Chondrocyte (in vitro differentiated cells): Measurements from ENCODE around the gene BBS7. TPM values are rescaled to one million over a fixed set of nuclear protein-coding genes. Genes with fewer than 3 reads are reported as not detected.

ENCODE experiments used
- DNase-seq: peaks from one replicate; pipeline ENCODE4 v3.0.0; 2021; ENCODE audit warnings: mixed read lengths, low spot score
- H3K27ac Mint-ChIP-seq: one replicate; pipeline ENCODE4 v1.8.0; 2021; ENCODE audit warnings: mild to moderate bottlenecking, moderate library complexity, mixed read lengths; ENCODE audit not compliant: unreplicated experiment
- H3K27me3 Mint-ChIP-seq: 2 replicates; pipeline ENCODE4 v1.8.0; 2021; ENCODE audit warnings: low read depth, mixed read lengths
- H3K36me3 Mint-ChIP-seq: 2 replicates; pipeline ENCODE4 v1.8.0; 2021; ENCODE audit warnings: low read depth, mixed read lengths
- H3K4me1 Mint-ChIP-seq: 2 replicates; pipeline ENCODE4 v1.8.0; 2021; ENCODE audit warnings: low read depth, mild to moderate bottlenecking, mixed read lengths
- H3K4me3 Mint-ChIP-seq: one replicate; pipeline ENCODE4 v1.8.0; 2021; ENCODE audit warnings: mild to moderate bottlenecking, moderate library complexity, mixed read lengths; ENCODE audit not compliant: unreplicated experiment
- H3K9me3 Mint-ChIP-seq: 2 replicates; pipeline ENCODE4 v1.8.0; 2021; ENCODE audit warnings: low read depth, mixed read lengths
- CTCF ChIP-seq: fragments of 200-600 bp; sonication (generic); IDR thresholded peaks from 2 replicates; pipeline ENCODE4 v1.5.0; 2021; ENCODE audit warnings: antibody characterized with exemption, mild to moderate bottlenecking, moderate library complexity
- total RNA-seq: library from RNA; stranded (reverse); gene quantifications from 3 replicates; pipeline ENCODE4 v1.2.1, GENCODE V29; 2021

Gene BBS7
- total RNA-seq, 1 donor from 2014 or later: 22.9 TPM

GRCh38 chr4:121838136-121838535 is 32.1 kb downstream of the BBS7 start:
- Mint-ChIP-seq H3K9me3 (no peaks in the 10 kb centered on the region), H3K27ac (no peak overlapping the region), H3K27me3 (no peaks in the 10 kb centered on the region), H3K36me3 (peaks cover 21% of the 10 kb centered on the region), H3K4me1 (peaks cover 6% of the 10 kb centered on the region), H3K4me3 (no peak overlapping the region)
- TF ChIP-seq CTCF: no peak
- no peak for DNase-seq

DNA sequence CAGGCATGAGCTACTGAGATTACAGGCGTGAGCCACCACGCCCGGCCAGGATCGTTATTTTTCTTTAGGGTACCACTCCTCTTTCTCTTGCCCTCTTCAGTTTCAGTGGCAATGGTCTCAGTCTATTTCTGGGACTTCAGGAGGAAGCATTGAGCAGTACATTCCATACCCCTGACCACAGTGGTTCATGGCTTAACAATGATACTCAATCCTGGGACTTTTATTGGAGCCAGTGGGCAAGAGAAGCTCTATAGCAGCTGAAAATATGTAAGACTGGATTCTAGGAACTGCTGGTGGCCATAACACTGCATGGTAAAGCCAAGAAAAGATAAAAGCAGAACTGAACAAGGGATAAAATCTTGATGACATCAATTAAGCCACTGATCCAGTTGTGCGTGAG is 40.8 kb downstream of the BBS7 start:
- H3K36me3 Mint-ChIP-seq: peaks cover 10% of the 10 kb centered on the region
- H3K27ac Mint-ChIP-seq: no peak overlapping the region
- H3K9me3 Mint-ChIP-seq: no peaks in the 10 kb centered on the region
- H3K4me3 Mint-ChIP-seq: no peak overlapping the region
- no peaks in the 10 kb centered on the region for H3K27me3 Mint-ChIP-seq
- DNase-seq: no peak
- no peaks in the 10 kb centered on the region for H3K4me1 Mint-ChIP-seq
- no peak for TF ChIP-seq CTCF

- peaks cover 10% of the 10 kb centered on the region for H3K36me3 Mint-ChIP-seq
- TF ChIP-seq CTCF: no peak
- DNase-seq: no peak
- H3K9me3 Mint-ChIP-seq: no peaks in the 10 kb centered on the region
- H3K4me3 Mint-ChIP-seq: no peak overlapping the region
- H3K4me1 Mint-ChIP-seq: peaks cover 7% of the 10 kb centered on the region
- no peaks in the 10 kb centered on the region for H3K27me3 Mint-ChIP-seq
- no peak overlapping the region for H3K27ac Mint-ChIP-seq
These were observed 42.4 kb downstream of the BBS7 start for GRCh38 chr4:121827853-121828252.

GRCh38 chr4:121824950-121825349 is 45.3 kb downstream of the BBS7 start:
- no peaks in the 10 kb centered on the region for H3K27me3 Mint-ChIP-seq
- H3K9me3 Mint-ChIP-seq: no peaks in the 10 kb centered on the region
- peaks cover 4% of the 10 kb centered on the region for H3K36me3 Mint-ChIP-seq
- peaks cover 31% of the 10 kb centered on the region for H3K4me1 Mint-ChIP-seq
- TF ChIP-seq CTCF: no peak
- no peak for DNase-seq
- H3K27ac Mint-ChIP-seq: no peak overlapping the region
- H3K4me3 Mint-ChIP-seq: no peak overlapping the region

- peaks cover 39% of the 10 kb centered on the region for H3K4me1 Mint-ChIP-seq
- TF ChIP-seq CTCF: no peak
These were observed 46.1 kb downstream of the BBS7 start for GRCh38 chr4:121824171-121824527.

More at GRCh38 chr4:121824171-121824527, 46.1 kb downstream of the BBS7 start:
- H3K27me3 Mint-ChIP-seq: no peaks in the 10 kb centered on the region
- H3K9me3 Mint-ChIP-seq: no peaks in the 10 kb centered on the region
- no peak for DNase-seq
- peaks cover 4% of the 10 kb centered on the region for H3K36me3 Mint-ChIP-seq
- peak overlapping the region; percentile 93 for H3K4me3 Mint-ChIP-seq
- H3K27ac Mint-ChIP-seq: peak overlapping the region; percentile 96
